Ovary (tissue), 3 donors: ENCODE results near the gene CDADC1.

Experiments used
- CTCF ChIP-seq, 3 donors: fragments of 450-650 bp in 2 of 3; fragments of 200-600 bp in 1 of 3; IDR thresholded peaks; one replicate each; pipeline versions ENCODE4 v1.5.1 to v1.8.0; 2016 to 2022; ENCODE audit warnings: antibody characterized with exemption in 3 of 3, mild to moderate bottlenecking in 1 of 3
- EP300 ChIP-seq: sonication (generic); formaldehyde crosslinking; IDR thresholded peaks from one replicate; pipeline ENCODE4 v1.6.1; 2017; ENCODE audit warnings: antibody characterized with exemption
- POLR2A ChIP-seq: fragments of 450-650 bp; IDR thresholded peaks from one replicate; pipeline ENCODE4 v1.6.1; 2017; ENCODE audit warnings: antibody characterized with exemption, mild to moderate bottlenecking, moderate library complexity
- donor health status: DM: no; HTN: no; CAD: no.

GRCh38 chr13:49256841-49257240 lies 9.1 kb downstream of the CDADC1 start:
- TF ChIP-seq CTCF (IDR thresholded peaks at IDR 0.05) (no peak), POLR2A (no peak), EP300 (no peak)
